Smooth muscle cell of the umbilical artery (primary cell): ENCODE measurements around the gene NUP160. TPM values are rescaled to one million over a fixed set of nuclear protein-coding genes. Genes with fewer than 3 reads are reported as not detected.

Source experiments
- total RNA-seq: library from RNA; depleted of rRNA; stranded (reverse); fragments of >200 nt; gene quantifications from 2 replicates; pipeline ENCODE4 v1.2.3, GENCODE V29; 2014

NUP160 gene, protein sequence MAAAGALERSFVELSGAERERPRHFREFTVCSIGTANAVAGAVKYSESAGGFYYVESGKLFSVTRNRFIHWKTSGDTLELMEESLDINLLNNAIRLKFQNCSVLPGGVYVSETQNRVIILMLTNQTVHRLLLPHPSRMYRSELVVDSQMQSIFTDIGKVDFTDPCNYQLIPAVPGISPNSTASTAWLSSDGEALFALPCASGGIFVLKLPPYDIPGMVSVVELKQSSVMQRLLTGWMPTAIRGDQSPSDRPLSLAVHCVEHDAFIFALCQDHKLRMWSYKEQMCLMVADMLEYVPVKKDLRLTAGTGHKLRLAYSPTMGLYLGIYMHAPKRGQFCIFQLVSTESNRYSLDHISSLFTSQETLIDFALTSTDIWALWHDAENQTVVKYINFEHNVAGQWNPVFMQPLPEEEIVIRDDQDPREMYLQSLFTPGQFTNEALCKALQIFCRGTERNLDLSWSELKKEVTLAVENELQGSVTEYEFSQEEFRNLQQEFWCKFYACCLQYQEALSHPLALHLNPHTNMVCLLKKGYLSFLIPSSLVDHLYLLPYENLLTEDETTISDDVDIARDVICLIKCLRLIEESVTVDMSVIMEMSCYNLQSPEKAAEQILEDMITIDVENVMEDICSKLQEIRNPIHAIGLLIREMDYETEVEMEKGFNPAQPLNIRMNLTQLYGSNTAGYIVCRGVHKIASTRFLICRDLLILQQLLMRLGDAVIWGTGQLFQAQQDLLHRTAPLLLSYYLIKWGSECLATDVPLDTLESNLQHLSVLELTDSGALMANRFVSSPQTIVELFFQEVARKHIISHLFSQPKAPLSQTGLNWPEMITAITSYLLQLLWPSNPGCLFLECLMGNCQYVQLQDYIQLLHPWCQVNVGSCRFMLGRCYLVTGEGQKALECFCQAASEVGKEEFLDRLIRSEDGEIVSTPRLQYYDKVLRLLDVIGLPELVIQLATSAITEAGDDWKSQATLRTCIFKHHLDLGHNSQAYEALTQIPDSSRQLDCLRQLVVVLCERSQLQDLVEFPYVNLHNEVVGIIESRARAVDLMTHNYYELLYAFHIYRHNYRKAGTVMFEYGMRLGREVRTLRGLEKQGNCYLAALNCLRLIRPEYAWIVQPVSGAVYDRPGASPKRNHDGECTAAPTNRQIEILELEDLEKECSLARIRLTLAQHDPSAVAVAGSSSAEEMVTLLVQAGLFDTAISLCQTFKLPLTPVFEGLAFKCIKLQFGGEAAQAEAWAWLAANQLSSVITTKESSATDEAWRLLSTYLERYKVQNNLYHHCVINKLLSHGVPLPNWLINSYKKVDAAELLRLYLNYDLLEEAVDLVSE (N-terminal part only)
- 23.5 and 39.8 TPM in 2 replicates for total RNA-seq

DNA sequence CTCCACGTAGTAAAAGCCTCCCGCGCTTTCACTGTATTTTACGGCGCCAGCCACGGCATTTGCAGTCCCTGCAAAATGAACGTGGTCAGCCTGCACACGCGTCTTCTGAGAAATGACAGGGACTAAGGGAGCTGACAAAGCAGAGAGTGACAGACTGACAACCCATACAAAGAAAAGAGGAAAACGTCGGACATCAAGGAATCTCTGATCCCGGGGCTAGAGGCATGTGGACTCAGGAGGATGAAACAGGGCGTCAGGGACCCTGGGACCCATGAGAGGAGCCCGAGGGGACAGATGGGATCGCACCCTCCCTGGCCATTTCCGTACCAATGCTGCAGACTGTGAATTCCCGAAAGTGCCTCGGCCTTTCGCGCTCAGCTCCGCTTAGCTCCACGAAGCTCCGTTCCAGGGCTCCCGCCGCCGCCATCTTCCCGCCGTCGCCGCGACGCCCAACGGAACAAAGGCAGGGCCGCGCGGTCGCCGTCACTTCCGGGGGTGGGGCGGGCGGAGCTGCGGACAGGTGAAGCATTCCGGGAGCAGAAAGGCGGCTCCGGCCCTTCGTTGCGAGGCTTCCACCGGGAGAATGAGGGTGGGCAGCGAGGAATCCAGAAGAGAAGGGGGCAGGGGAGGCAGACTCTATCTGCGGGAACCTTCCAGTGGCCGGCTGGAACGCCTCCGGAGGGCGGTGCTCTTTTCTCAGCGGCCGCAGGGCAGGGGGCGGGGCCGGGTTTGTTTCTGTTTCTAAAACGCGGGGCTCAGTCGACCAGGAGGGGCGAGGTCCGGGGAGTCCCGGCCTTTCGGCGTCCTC lies at the start of gene NUP160:
Gene NUP160 (minus strand): TSS at position 459 of the 808 bp plus-strand sequence. CDS start 32 bp downstream, at position 427.

Other genes with a start within 250 kb of the NUP160 start
- 78.4 and 107 TPM in 2 replicates for gene MTCH2, start 205.8 kb downstream of the NUP160 start, total RNA-seq
- gene AGBL2, start 133.0 kb downstream of the NUP160 start, total RNA-seq, result 0.30 and 2.0 TPM in 2 replicates
- 63.0 and 65.3 TPM in 2 replicates for gene FNBP4, start 81.0 kb downstream of the NUP160 start, total RNA-seq
- 20.8 and 21.5 TPM in 2 replicates for gene PTPRJ, start 132.2 kb upstream of the NUP160 start, total RNA-seq